Osteoblast (primary cell): ENCODE data around the gene TAF11L8. TPM values are rescaled to one million over a fixed set of nuclear protein-coding genes. Genes with fewer than 3 reads are reported as not detected.
"Not testable (repeated sequence)": the region's sequence is repeated elsewhere in the genome, so short reads cannot be mapped to it uniquely, and the experiment has no call there.

Experiments used
- DNase-seq: peaks from one replicate; pipeline ENCODE4 v3.0.0; 2011; ENCODE audit warnings: low spot score, mixed read lengths; ENCODE audit not compliant: insufficient read length; ENCODE audit errors: missing footprints
- H2AFZ ChIP-seq: 2 replicates; pipeline ENCODE4 v1.6.0; 2011; ENCODE audit warnings: mild to moderate bottlenecking, low read length
- H3K27ac ChIP-seq: 2 replicates; pipeline ENCODE4 v1.5.1; 2011; ENCODE audit warnings: mild to moderate bottlenecking, low read depth, low read length, moderate library complexity
- H3K27me3 ChIP-seq: 2 replicates; pipeline ENCODE4 v1.6.0; 2012; ENCODE audit warnings: mild to moderate bottlenecking, control low read depth, inconsistent platforms, low read length, moderate library complexity; ENCODE audit not compliant: insufficient read depth
- H3K36me3 ChIP-seq: 2 replicates; pipeline ENCODE4 v1.5.1; 2011; ENCODE audit warnings: mild to moderate bottlenecking, low read length, control low read depth, moderate library complexity; ENCODE audit not compliant: insufficient read depth
- H3K4me1 ChIP-seq: 2 replicates; pipeline ENCODE4 v1.5.1; 2011; ENCODE audit warnings: mild to moderate bottlenecking, low read length, control low read depth, moderate library complexity; ENCODE audit not compliant: insufficient read depth
- H3K4me2 ChIP-seq: 2 replicates; pipeline ENCODE4 v1.6.0; 2011; ENCODE audit warnings: mild to moderate bottlenecking, low read length; ENCODE audit not compliant: insufficient read depth
- H3K4me3 ChIP-seq: fragments of 200-600 bp; sonication (generic); 3 replicates; pipeline ENCODE4 v1.5.1; 2012; ENCODE audit warnings: mild to moderate bottlenecking, low read length, inconsistent platforms; ENCODE audit not compliant: insufficient read depth
- H3K79me2 ChIP-seq: 2 replicates; pipeline ENCODE4 v1.6.0; 2012; ENCODE audit warnings: mild to moderate bottlenecking, low read length, control low read depth, inconsistent platforms; ENCODE audit not compliant: insufficient read depth
- H3K9me3 ChIP-seq: 2 replicates; pipeline ENCODE4 v1.5.1; 2011; ENCODE audit warnings: low read depth, low read length, control low read depth
- H4K20me1 ChIP-seq: 2 replicates; pipeline ENCODE4 v1.6.0; 2012; ENCODE audit warnings: mild to moderate bottlenecking, low read length, control low read depth; ENCODE audit not compliant: insufficient read depth
- CTCF ChIP-seq: IDR thresholded peaks from 2 replicates; pipeline ENCODE4 v1.5.1; 2011; ENCODE audit warnings: mild to moderate bottlenecking, low read depth, low read length, moderate library complexity; ENCODE audit errors: extremely low read depth
- total RNA-seq: library from RNA; depleted of rRNA; stranded (reverse); fragments of >200 nt; gene quantifications from 2 replicates; pipeline ENCODE4 v1.2.3, GENCODE V29; 2012

TAF11L8 gene
- not detected in 2 replicates for total RNA-seq

- H3K4me1 ChIP-seq, H3K27me3 ChIP-seq, H3K27ac ChIP-seq, H3K4me3 ChIP-seq, H3K79me2 ChIP-seq, H3K36me3 ChIP-seq, H2AFZ ChIP-seq, H3K9me3 ChIP-seq, DNase-seq, H3K4me2 ChIP-seq, H4K20me1 ChIP-seq: not testable (repeated sequence)
Observed at GRCh38 chr5:17590860-17591259, at the start of gene TAF11L8. TAF11L8 (minus strand) TSS chr5:17590960.

GRCh38 chr5:17634160-17634559 is 43.4 kb upstream of the TAF11L8 start, which contains the start of gene TAF11L14:
TAF11L14 (plus strand) TSS chr5:17634460.
- H3K27me3 ChIP-seq, result no peaks in the 10 kb centered on the region
- H3K9me3 ChIP-seq, result no peaks in the 10 kb centered on the region
- no peak for DNase-seq
- no peak within 1 kb of the TSS for H2AFZ ChIP-seq
- no peak within 1 kb of the TSS for H3K27ac ChIP-seq
- no peak within 1 kb of the TSS for H3K4me3 ChIP-seq
- H3K4me1 ChIP-seq, result no peaks in the 10 kb centered on the region
- no peak for TF ChIP-seq CTCF
- H3K4me2 ChIP-seq, result no peak within 1 kb of the TSS
- no peaks in the 10 kb centered on the region for H4K20me1 ChIP-seq
- H3K79me2 ChIP-seq, result no peaks in the 10 kb centered on the region
- H3K36me3 ChIP-seq, result no peaks in the 10 kb centered on the region

GRCh38 chr5:17631788-17632187 is 41.0 kb upstream of the TAF11L8 start, which contains the start of gene TAF11L13:
TAF11L13 (plus strand) TSS chr5:17632088.
- H3K9me3 ChIP-seq, H3K27me3 ChIP-seq, H3K4me1 ChIP-seq, H4K20me1 ChIP-seq, H3K27ac ChIP-seq, H3K36me3 ChIP-seq, H3K4me3 ChIP-seq, DNase-seq, H3K4me2 ChIP-seq, H3K79me2 ChIP-seq, H2AFZ ChIP-seq: not testable (repeated sequence)

- Histone ChIP-seq H3K79me2 (no peaks in the 10 kb centered on the region), H3K4me3 (no peak overlapping the region), H3K27ac (no peak overlapping the region), H3K36me3 (no peaks in the 10 kb centered on the region), H3K4me1 (no peaks in the 10 kb centered on the region), H3K9me3 (no peaks in the 10 kb centered on the region), H4K20me1 (no peaks in the 10 kb centered on the region), H2AFZ (no peak overlapping the region), H3K4me2 (no peak overlapping the region), H3K27me3 (no peaks in the 10 kb centered on the region)
- no peak for DNase-seq
- no peak for TF ChIP-seq CTCF
Observed at GRCh38 chr5:17625686-17626085, 34.9 kb upstream of the TAF11L8 start.

GRCh38 chr5:17620627-17621026 is 29.9 kb upstream of the TAF11L8 start:
- Histone ChIP-seq H3K4me3 (no peak overlapping the region), H3K9me3 (no peaks in the 10 kb centered on the region), H3K4me2 (no peak overlapping the region), H2AFZ (no peak overlapping the region), H3K27me3 (no peaks in the 10 kb centered on the region), H4K20me1 (no peaks in the 10 kb centered on the region), H3K27ac (no peak overlapping the region), H3K79me2 (no peaks in the 10 kb centered on the region), H3K36me3 (no peaks in the 10 kb centered on the region), H3K4me1 (no peaks in the 10 kb centered on the region)
- DNase-seq, result no peak
- no peak for TF ChIP-seq CTCF
